Effector memory CD8-positive, alpha-beta T cell (primary cell): Measurements from ENCODE around the gene HPS3.

Experiments
- ATAC-seq: fragments of 150-1000 bp; cut with Tn5 transposase; replicated peaks from 2 replicates; pipeline ENCODE4 v1.10.0; 2021; ENCODE audit warnings: mild to moderate bottlenecking, moderate library complexity
- DNase-seq, 3 experiments: peaks; one replicate each; pipeline ENCODE4 v3.0.0; 2021
- H3K27ac Mint-ChIP-seq, 2 donors: one replicate each; pipeline ENCODE4 v1.8.0; 2022; ENCODE audit warnings: mild to moderate bottlenecking in 2 of 2, mixed read lengths in 2 of 2, moderate library complexity in 2 of 2
- H3K27me3 Mint-ChIP-seq, 2 donors: one replicate each; pipeline ENCODE4 v1.8.0; 2022; ENCODE audit warnings: mixed read lengths in 2 of 2
- H3K36me3 Mint-ChIP-seq: one replicate; pipeline ENCODE4 v1.8.0; 2022; ENCODE audit warnings: mild to moderate bottlenecking, moderate library complexity, mixed read lengths; ENCODE audit not compliant: insufficient read depth
- H3K4me1 Mint-ChIP-seq, 2 donors: one replicate each; pipeline ENCODE4 v1.8.0; 2022; ENCODE audit warnings: low read depth in 2 of 2, mixed read lengths in 2 of 2
- H3K4me3 Mint-ChIP-seq, 2 donors: one replicate each; pipeline ENCODE4 v1.8.0; 2022; ENCODE audit warnings: mild to moderate bottlenecking in 2 of 2, mixed read lengths in 2 of 2, moderate library complexity in 2 of 2
- H3K9me3 Mint-ChIP-seq, 2 donors: one replicate each; pipeline ENCODE4 v1.8.0; 2022; ENCODE audit warnings: mixed read lengths in 2 of 2
- total RNA-seq, 9 experiments: gene quantifications; one replicate each; lab custom pipeline; 2026; lab: John Stamatoyannopoulos, UW

Gene HPS3, protein sequence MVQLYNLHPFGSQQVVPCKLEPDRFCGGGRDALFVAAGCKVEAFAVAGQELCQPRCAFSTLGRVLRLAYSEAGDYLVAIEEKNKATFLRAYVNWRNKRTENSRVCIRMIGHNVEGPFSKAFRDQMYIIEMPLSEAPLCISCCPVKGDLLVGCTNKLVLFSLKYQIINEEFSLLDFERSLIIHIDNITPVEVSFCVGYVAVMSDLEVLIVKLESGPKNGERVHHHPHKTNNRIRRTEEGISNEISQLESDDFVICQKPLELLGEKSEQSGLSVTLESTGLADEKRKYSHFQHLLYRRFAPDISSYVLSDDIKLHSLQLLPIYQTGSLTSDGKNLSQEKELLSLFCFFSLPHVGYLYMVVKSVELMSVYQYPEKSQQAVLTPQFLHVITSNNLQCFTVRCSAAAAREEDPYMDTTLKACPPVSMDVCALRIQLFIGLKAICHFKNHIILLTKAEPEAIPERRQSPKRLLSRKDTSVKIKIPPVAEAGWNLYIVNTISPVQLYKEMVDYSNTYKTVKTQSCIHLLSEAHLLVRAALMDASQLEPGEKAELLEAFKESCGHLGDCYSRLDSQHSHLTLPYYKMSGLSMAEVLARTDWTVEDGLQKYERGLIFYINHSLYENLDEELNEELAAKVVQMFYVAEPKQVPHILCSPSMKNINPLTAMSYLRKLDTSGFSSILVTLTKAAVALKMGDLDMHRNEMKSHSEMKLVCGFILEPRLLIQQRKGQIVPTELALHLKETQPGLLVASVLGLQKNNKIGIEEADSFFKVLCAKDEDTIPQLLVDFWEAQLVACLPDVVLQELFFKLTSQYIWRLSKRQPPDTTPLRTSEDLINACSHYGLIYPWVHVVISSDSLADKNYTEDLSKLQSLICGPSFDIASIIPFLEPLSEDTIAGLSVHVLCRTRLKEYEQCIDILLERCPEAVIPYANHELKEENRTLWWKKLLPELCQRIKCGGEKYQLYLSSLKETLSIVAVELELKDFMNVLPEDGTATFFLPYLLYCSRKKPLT
- 21.6 to 74.9 (median 32.9) reads per million in 9 experiments for total RNA-seq

DNA sequence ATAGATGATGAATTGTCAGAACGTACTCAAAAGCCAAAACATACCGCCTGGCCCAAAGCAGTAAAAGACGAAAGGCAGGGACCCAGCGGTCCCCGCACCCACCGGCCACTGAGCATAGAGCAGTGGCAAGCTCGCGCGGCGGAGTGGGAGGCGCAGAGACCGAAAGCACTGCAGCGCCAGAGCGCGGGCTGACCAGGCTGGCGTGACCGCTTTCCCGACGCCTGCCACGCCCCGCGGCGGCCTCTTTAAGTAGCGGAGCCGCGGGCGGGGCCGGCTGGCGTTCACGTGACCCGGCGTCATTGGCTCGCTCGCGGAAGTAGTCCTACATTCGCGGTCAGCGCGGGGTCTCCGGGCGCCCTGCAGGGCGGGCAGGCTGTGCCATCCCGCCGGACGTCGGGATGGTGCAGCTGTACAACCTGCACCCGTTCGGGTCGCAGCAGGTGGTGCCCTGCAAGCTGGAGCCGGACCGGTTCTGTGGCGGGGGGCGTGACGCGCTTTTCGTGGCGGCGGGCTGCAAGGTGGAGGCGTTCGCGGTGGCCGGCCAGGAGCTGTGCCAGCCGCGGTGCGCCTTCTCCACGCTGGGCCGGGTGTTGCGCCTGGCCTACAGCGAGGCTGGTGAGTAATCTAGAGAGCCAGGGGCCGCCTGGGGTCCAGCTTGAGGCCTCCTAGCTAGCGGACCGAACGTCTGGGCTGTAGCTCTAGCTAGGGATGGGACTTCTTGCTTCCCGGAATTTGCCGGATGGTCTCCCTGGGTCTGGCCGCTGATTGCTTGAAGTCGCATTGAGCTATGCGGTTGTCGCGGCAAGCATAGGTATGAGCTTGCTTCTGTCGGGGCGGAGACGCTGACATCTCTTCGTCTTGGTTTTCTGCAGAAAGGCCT is at the start of gene HPS3:
TSS of gene HPS3 (plus strand) at position 313 of the 880 bp plus-strand sequence. CDS start at position 399, 86 bp downstream.
- ATAC-seq (peak; percentile 85), DNase-seq (peak; percentile 71 to 78 (median 77))
- Mint-ChIP-seq H3K27me3 (peaks cover 0 to 7% of the 10 kb centered on the region in 2 donors), H3K36me3 (peaks cover 16% of the 10 kb centered on the region), H3K4me1 (peaks cover 35 to 38% of the 10 kb centered on the region in 2 donors), H3K4me3 (peak within 1 kb of the TSS; percentile 95 to 96), H3K9me3 (no peaks in the 10 kb centered on the region), H3K27ac (peak within 1 kb of the TSS; percentile 93 to 95)

GRCh38 chr3:149080011-149080698 is 49.3 kb upstream of the HPS3 start:
- H3K36me3 Mint-ChIP-seq = peaks cover 5% of the 10 kb centered on the region
- H3K27ac Mint-ChIP-seq = no peak overlapping the region
- H3K4me3 Mint-ChIP-seq = no peak overlapping the region
- DNase-seq (no peak), ATAC-seq (no peak)
- no peaks in the 10 kb centered on the region for H3K27me3 Mint-ChIP-seq
- H3K4me1 Mint-ChIP-seq = peaks cover 6 to 16% of the 10 kb centered on the region in 2 donors
- H3K9me3 Mint-ChIP-seq = no peaks in the 10 kb centered on the region

DNA sequence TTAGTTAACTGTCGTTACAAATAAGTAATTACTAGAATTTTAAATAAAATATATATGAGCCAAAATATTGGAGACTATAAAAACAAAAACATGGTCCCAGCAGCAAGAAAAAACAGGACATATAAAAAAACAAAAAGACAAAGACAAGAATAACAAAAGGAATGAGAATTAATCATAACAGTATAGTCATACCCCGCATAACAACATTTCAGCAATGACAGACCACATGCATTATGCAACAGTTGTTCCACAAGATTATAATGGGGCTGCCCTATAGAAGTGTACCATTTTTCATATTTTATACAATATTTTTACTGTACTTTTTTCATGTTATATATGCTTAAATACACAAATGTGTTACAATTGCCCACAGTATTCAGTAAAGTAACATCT is 48.7 kb upstream of the HPS3 start:
- no peaks in the 10 kb centered on the region for H3K9me3 Mint-ChIP-seq
- H3K27ac Mint-ChIP-seq = no peak overlapping the region
- H3K36me3 Mint-ChIP-seq = peaks cover 7% of the 10 kb centered on the region
- H3K4me1 Mint-ChIP-seq = peaks cover 9 to 21% of the 10 kb centered on the region in 2 donors
- DNase-seq = no peak
- ATAC-seq = no peak
- H3K4me3 Mint-ChIP-seq = no peak overlapping the region
- H3K27me3 Mint-ChIP-seq = no peaks in the 10 kb centered on the region

DNA sequence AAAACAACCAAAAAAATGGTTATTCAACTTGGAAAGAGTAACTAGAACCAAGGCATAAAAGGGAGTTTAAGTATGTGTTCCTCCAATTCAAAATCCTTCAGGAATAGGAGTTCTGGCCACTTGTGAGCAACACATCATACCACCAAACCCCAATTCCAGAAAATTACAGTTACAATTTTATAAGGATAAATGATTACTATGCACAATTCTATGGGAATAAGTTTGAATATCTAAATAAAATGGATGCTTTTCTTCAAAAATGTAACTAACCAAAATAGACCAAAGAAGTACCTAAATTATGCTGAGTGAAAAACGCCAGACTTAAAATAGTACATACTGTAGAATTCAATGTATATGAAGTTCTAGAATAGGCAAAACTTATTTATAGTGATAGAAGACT is 47.7 kb upstream of the HPS3 start:
- Mint-ChIP-seq H3K4me1 (peaks cover 10 to 27% of the 10 kb centered on the region in 2 donors), H3K9me3 (no peaks in the 10 kb centered on the region), H3K27ac (no peak overlapping the region), H3K4me3 (no peak overlapping the region), H3K36me3 (peaks cover 18% of the 10 kb centered on the region), H3K27me3 (no peaks in the 10 kb centered on the region)
- DNase-seq = no peak
- no peak for ATAC-seq

GRCh38 chr3:149085828-149086231 is 43.6 kb upstream of the HPS3 start:
- ATAC-seq (peak; percentile 43), DNase-seq (no peak)
- Mint-ChIP-seq H3K27me3 (no peaks in the 10 kb centered on the region), H3K27ac (peak overlapping the region; percentile 86 to 96), H3K4me3 (peak overlapping the region; percentile 96 to 97), H3K9me3 (no peaks in the 10 kb centered on the region), H3K36me3 (peaks cover 24% of the 10 kb centered on the region), H3K4me1 (peaks cover 11 to 19% of the 10 kb centered on the region in 2 donors)

- H3K9me3 Mint-ChIP-seq = no peaks in the 10 kb centered on the region
- no peaks in the 10 kb centered on the region for H3K27me3 Mint-ChIP-seq
- ATAC-seq (peak; percentile 97), DNase-seq (peak; percentile 85 to 87 (median 87))
- H3K4me3 Mint-ChIP-seq = peak within 1 kb of the TSS; percentile 96 to 97
- H3K36me3 Mint-ChIP-seq = peaks cover 24% of the 10 kb centered on the region
- peak within 1 kb of the TSS; percentile 86 to 96 for H3K27ac Mint-ChIP-seq
- peaks cover 11 to 19% of the 10 kb centered on the region in 2 donors for H3K4me1 Mint-ChIP-seq
These were observed 43.0 kb upstream of the HPS3 start, which contains the start of gene HLTF for GRCh38 chr3:149086232-149086988. HLTF (minus strand) TSS chr3:149086533; CDS start chr3:149086336, 197 bp downstream.

DNA sequence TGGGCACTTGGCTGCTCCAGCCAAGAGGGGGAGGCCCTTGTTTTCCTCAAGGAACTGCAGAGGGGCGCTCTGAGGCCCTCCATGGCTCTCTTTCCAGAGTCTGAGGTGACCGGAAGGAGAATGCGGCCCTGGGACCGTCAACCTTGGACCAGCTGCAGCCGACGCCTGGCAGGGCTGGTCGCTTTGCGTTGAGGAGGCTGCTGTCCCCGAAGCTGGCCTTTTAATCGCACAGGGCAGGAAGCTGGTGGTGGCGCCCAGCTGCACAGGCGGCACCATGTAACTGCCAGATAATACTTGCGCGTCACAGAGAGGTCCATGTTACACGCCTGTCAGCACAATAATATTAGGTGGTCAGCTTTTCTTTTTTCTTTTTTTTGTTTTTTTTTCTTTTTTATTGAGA is 42.2 kb upstream of the HPS3 start:
- no peak for DNase-seq
- Mint-ChIP-seq H3K27ac (peak overlapping the region in 1 of 2 donors; percentile 26), H3K27me3 (no peaks in the 10 kb centered on the region), H3K4me1 (peaks cover 11 to 19% of the 10 kb centered on the region in 2 donors), H3K9me3 (no peaks in the 10 kb centered on the region), H3K4me3 (peak overlapping the region; percentile 96 to 97), H3K36me3 (peaks cover 22% of the 10 kb centered on the region)
- ATAC-seq = no peak

- Mint-ChIP-seq H3K27ac (no peak overlapping the region), H3K27me3 (no peaks in the 10 kb centered on the region), H3K4me3 (no peak overlapping the region), H3K9me3 (no peaks in the 10 kb centered on the region), H3K36me3 (peaks cover 23% of the 10 kb centered on the region), H3K4me1 (peaks cover 9 to 19% of the 10 kb centered on the region in 2 donors)
- ATAC-seq = no peak
- DNase-seq = no peak
These were observed 40.0 kb upstream of the HPS3 start for GRCh38 chr3:149089395-149089794.

DNA sequence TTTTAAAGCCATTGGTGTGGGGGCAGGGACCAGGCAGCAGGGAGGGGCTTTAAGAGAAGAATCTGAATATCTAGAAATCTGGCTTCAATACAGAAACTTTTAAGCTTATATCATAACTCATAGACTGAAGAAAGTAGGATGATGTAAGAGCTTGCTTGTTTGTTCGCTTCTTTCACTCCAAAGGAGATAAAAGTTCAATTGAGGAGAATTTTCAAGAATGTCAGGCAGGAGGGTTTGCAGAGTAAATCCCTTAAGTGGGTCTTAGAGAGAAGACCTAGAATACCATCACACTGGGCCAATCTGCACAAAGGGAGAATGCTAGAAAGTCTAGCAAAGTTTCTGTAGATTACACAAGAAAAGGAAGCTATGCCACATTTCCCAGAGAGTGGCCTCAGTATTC is 39.0 kb upstream of the HPS3 start:
- no peaks in the 10 kb centered on the region for H3K27me3 Mint-ChIP-seq
- DNase-seq = no peak

DNA sequence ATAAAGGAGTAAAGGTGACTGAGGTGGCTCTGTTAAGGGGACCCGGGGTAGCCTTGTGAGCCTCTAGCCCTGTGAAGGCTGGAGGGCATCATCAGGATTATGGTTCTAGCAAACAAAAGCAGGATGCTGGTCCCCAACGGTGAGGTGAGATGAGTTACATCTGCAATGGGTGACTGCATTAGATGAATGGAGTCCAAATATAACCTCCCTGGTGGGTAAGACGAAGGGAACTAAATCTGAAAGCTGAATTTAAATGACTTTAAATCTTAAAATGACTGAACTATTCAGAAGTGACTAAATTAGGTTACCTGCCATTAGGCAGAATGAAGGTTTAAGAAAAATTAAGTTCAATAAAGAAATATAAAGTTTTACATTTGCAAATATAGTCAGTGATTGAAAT is 38.5 kb upstream of the HPS3 start:
- no peak for ATAC-seq

More for the DNA sequence above, 39.0 kb upstream of the HPS3 start:
- H3K4me3 Mint-ChIP-seq = no peak overlapping the region
- no peaks in the 10 kb centered on the region for H3K9me3 Mint-ChIP-seq
- ATAC-seq = no peak
- peaks cover 23% of the 10 kb centered on the region for H3K36me3 Mint-ChIP-seq
- no peak overlapping the region for H3K27ac Mint-ChIP-seq
- H3K4me1 Mint-ChIP-seq = peaks cover 5 to 9% of the 10 kb centered on the region in 2 donors

DNA sequence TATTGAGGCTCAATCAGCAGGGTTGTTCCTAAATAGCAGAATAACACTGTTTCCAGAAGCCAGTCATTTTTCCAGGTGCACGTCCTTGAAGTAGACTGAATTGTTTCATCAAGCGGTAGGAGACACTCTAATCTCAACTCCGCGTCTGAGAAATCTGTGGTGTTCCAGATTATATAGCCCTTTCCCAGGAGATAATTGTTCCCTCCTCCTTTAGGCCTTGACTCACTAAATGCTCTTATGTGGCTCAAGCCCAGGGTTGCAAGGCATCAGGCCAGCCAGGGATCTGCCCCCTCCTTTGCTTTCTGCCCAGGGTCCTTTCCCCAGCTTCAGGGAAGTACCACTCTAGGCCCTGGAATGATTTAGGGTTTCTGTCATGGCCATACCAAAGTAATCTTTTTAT is 37.5 kb upstream of the HPS3 start:
- H3K4me3 Mint-ChIP-seq = no peak overlapping the region
- no peaks in the 10 kb centered on the region for H3K9me3 Mint-ChIP-seq
- no peak for ATAC-seq

More for the DNA sequence above, 38.5 kb upstream of the HPS3 start:
- peaks cover 18% of the 10 kb centered on the region for H3K36me3 Mint-ChIP-seq
- no peak for DNase-seq
- no peak overlapping the region for H3K4me3 Mint-ChIP-seq
- H3K27ac Mint-ChIP-seq = no peak overlapping the region
- H3K9me3 Mint-ChIP-seq = no peaks in the 10 kb centered on the region
- H3K27me3 Mint-ChIP-seq = no peaks in the 10 kb centered on the region
- H3K4me1 Mint-ChIP-seq = peaks cover 2 to 5% of the 10 kb centered on the region in 2 donors

More for the DNA sequence above, 37.5 kb upstream of the HPS3 start:
- Mint-ChIP-seq H3K36me3 (peaks cover 8% of the 10 kb centered on the region), H3K4me1 (no peaks in the 10 kb centered on the region), H3K27ac (peak overlapping the region in 1 of 2 donors; percentile 15), H3K27me3 (no peaks in the 10 kb centered on the region)
- no peak for DNase-seq
